Neuronal stem cell (in vitro differentiated cells): Measurements from ENCODE around the gene EEF1G.
"Not testable (repeated sequence)": the region's sequence is repeated elsewhere in the genome, so short reads cannot be mapped to it uniquely, and the experiment has no call there.

Experiments used
- DNase-seq: peaks from one replicate; pipeline ENCODE4 v3.0.0-alpha.2; 2013; ENCODE audit warnings: low spot score
- H2AFZ ChIP-seq: one replicate; pipeline ENCODE4 v1.6.1; 2013; ENCODE audit warnings: mild to moderate bottlenecking, low read length, inconsistent platforms
- H2AK5ac ChIP-seq: 2 replicates; pipeline ENCODE4 v1.6.1; 2013; ENCODE audit warnings: low read depth, mild to moderate bottlenecking, inconsistent platforms, low read length, moderate library complexity, mixed read lengths
- H2BK120ac ChIP-seq: 2 replicates; pipeline ENCODE4 v1.6.1; 2013; ENCODE audit warnings: low read depth, mild to moderate bottlenecking, inconsistent platforms, low read length, moderate library complexity, mixed read lengths
- H2BK12ac ChIP-seq: one replicate; pipeline ENCODE4 v1.6.1; 2013; ENCODE audit warnings: low read length, inconsistent platforms
- H2BK15ac ChIP-seq: 2 replicates; pipeline ENCODE4 v1.6.1; 2013; ENCODE audit warnings: mild to moderate bottlenecking, low read length, inconsistent platforms, mixed read lengths
- H2BK5ac ChIP-seq: one replicate; pipeline ENCODE4 v1.6.1; 2013; ENCODE audit warnings: inconsistent platforms, mild to moderate bottlenecking, low read length, moderate library complexity
- H3K14ac ChIP-seq: one replicate; pipeline ENCODE4 v1.6.1; 2013; ENCODE audit warnings: low read length, inconsistent platforms
- H3K18ac ChIP-seq: 2 replicates; pipeline ENCODE4 v1.6.1; 2013; ENCODE audit warnings: low read length, inconsistent platforms
- H3K23ac ChIP-seq: 2 replicates; pipeline ENCODE4 v1.6.1; 2013; ENCODE audit warnings: low read depth, mild to moderate bottlenecking, mixed read lengths, low read length, inconsistent platforms; ENCODE audit not compliant: poor library complexity
- H3K27ac ChIP-seq: replicated peaks from 3 replicates; pipeline ENCODE4 v1.5.1; 2013; ENCODE audit warnings: low read length, inconsistent platforms
- H3K27me3 ChIP-seq, 3 experiments: 2 replicates each; pipeline ENCODE4 v1.6.1; 2013; ENCODE audit warnings: low read length in 3 of 3, mild to moderate bottlenecking in 2 of 3, inconsistent platforms in 1 of 3, low read depth in 1 of 3, mixed read lengths in 1 of 3, moderate library complexity in 1 of 3; ENCODE audit not compliant: control insufficient read depth in 3 of 3, insufficient read depth in 3 of 3
- H3K36me3 ChIP-seq, 2 donors: replicated peaks in 1 of 2; 2 replicates each; pipeline ENCODE4 v1.6.1; 2013; ENCODE audit warnings: low read length in 2 of 2; ENCODE audit not compliant: control insufficient read depth in 2 of 2, insufficient read depth in 2 of 2
- H3K4ac ChIP-seq: 2 replicates; pipeline ENCODE4 v1.6.1; 2013; ENCODE audit warnings: inconsistent platforms, mild to moderate bottlenecking, low read length, moderate library complexity
- H3K4me1 ChIP-seq, 2 donors: 1 replicate in 1 of 2; 2 replicates in 1 of 2; pipeline ENCODE4 v1.6.1; 2013; ENCODE audit warnings: low read length in 2 of 2, low read depth in 1 of 2; ENCODE audit not compliant: control insufficient read depth in 2 of 2, insufficient read depth in 1 of 2
- H3K4me2 ChIP-seq: one replicate; pipeline ENCODE4 v1.6.1; 2013; ENCODE audit warnings: mild to moderate bottlenecking, low read length, inconsistent platforms; ENCODE audit not compliant: insufficient read depth, poor library complexity, severe bottlenecking
- H3K4me3 ChIP-seq, 2 donors: 2 replicates each; pipeline ENCODE4 v1.5.1; 2013; ENCODE audit warnings: low read length in 2 of 2, mild to moderate bottlenecking in 2 of 2, inconsistent platforms in 1 of 2, moderate library complexity in 1 of 2
- H3K79me1 ChIP-seq: one replicate; pipeline ENCODE4 v1.6.1; 2013; ENCODE audit warnings: low read depth, mild to moderate bottlenecking, inconsistent platforms, low read length, moderate library complexity
- H3K9ac ChIP-seq: one replicate; pipeline ENCODE4 v1.6.1; 2013; ENCODE audit warnings: mild to moderate bottlenecking, low read depth, low read length, inconsistent platforms; ENCODE audit not compliant: poor library complexity
- H3K9me3 ChIP-seq, 2 donors: replicated peaks in 1 of 2; 2 replicates each; pipeline versions ENCODE3 to v1.6.1; 2013; ENCODE audit warnings: low read length in 2 of 2, mild to moderate bottlenecking in 2 of 2, inconsistent platforms in 1 of 2, low read depth in 1 of 2, mixed read lengths in 1 of 2, moderate library complexity in 1 of 2; ENCODE audit not compliant: control insufficient read depth in 2 of 2, insufficient read depth in 1 of 2
- H4K8ac ChIP-seq: one replicate; pipeline ENCODE4 v1.6.1; 2013; ENCODE audit warnings: low read depth, mild to moderate bottlenecking, inconsistent platforms, low read length, moderate library complexity
- H4K91ac ChIP-seq: one replicate; pipeline ENCODE4 v1.6.1; 2013; ENCODE audit warnings: low read length, low read depth, mild to moderate bottlenecking, inconsistent platforms; ENCODE audit not compliant: poor library complexity
- WGBS, 2 donors: extraction: QIAGEN DNeasy Blood & Tissue Kit; methylation state at CpG; one replicate each; pipeline ENCODE4 v1.1.7; 2013; ENCODE audit warnings: missing lambda C conversion rate in 2 of 2, mixed read lengths in 1 of 2; ENCODE audit not compliant: insufficient read length in 2 of 2, insufficient replicate concordance in 1 of 2; ENCODE audit errors: extremely low coverage in 2 of 2; 5-methylcytosine and 5-hydroxymethylcytosine counted together

EEF1G gene

DNA sequence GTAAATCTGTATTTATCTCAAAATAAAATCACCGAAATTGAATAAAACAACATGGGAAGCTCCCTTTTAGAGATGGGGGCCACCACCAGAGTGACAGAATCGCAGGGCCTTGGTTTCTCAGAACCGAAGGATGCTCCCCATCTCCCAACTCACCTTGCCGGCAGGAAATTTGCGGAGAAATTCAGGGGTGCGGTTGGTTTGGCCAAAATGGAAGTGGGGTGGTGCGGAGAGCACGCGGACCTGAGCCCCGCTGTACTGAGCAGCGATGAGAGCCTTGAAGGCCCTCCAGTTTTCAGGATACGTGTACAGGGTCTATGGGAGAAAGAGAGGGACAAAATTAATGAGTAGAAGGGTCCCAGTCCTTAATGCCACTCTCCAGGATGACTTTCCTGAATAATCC lies 1.3 kb downstream of the EEF1G start:
- no peak overlapping the region for H3K23ac ChIP-seq
- H3K4me1 ChIP-seq = peaks cover 7 to 15% of the 10 kb centered on the region in 2 donors
- no peak for DNase-seq
- H2BK15ac ChIP-seq = no peak overlapping the region
- peak overlapping the region; percentile 91 to 94 for H3K4me3 ChIP-seq
- peaks cover 10% of the 10 kb centered on the region for H3K79me1 ChIP-seq
- H3K14ac ChIP-seq = no peak overlapping the region
- H2BK12ac ChIP-seq = no peak overlapping the region
- no peak overlapping the region for H2AK5ac ChIP-seq
- no peak overlapping the region for H2BK120ac ChIP-seq
- H3K36me3 ChIP-seq = peaks cover 37 to 84% of the 10 kb centered on the region in 2 donors
- no CpG with 5 or more reads among the region's 12 CpGs for WGBS, 2 donors
- no peak overlapping the region for H2BK5ac ChIP-seq
- no peak overlapping the region for H3K27ac ChIP-seq
- no peaks in the 10 kb centered on the region for H3K27me3 ChIP-seq
- H2AFZ ChIP-seq = no peak overlapping the region
- H3K18ac ChIP-seq = no peak overlapping the region
- H3K4me2 ChIP-seq = peak overlapping the region; percentile 78
- no peak overlapping the region for H4K8ac ChIP-seq
- no peak overlapping the region for H3K9ac ChIP-seq
- H3K4ac ChIP-seq = no peak overlapping the region
- H4K91ac ChIP-seq = no peak overlapping the region
- no peaks in the 10 kb centered on the region for H3K9me3 ChIP-seq

DNA sequence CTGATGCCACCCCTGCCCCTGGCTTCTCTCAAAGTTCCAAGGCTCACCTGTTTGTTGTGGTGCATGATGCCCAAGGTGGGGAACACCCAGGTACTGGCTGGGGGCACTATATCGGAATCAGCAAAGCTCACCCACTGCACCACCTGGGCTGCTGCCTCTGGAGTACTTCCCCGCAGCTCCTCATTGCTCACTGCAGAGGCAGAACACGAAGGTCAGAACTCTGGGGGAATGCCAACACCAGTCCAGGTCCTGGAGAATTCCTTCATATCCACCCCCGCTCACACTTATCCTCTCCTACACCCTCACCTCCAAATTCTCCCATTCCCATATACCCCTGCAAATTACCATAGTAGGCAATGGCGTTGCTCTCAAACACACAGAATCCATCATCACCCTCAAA lies 2.2 kb downstream of the EEF1G start:
- not testable (repeated sequence) for H3K9me3 ChIP-seq, H3K27ac ChIP-seq, H3K14ac ChIP-seq, H3K18ac ChIP-seq, H3K9ac ChIP-seq, H2BK5ac ChIP-seq, DNase-seq, H3K4me3 ChIP-seq, H3K4me2 ChIP-seq, H2BK12ac ChIP-seq, H4K8ac ChIP-seq, H4K91ac ChIP-seq, H3K4ac ChIP-seq, H2AFZ ChIP-seq, H3K27me3 ChIP-seq, H2BK15ac ChIP-seq, H2BK120ac ChIP-seq, H2AK5ac ChIP-seq, H3K23ac ChIP-seq
- peaks cover 10% of the 10 kb centered on the region for H3K79me1 ChIP-seq
- peaks cover 7 to 15% of the 10 kb centered on the region in 2 donors for H3K4me1 ChIP-seq
- WGBS, 2 donors = 100% methylated on average over 1 of the region's 5 CpGs; no CpG with 5 or more reads in 1 of the 2 donors
- H3K36me3 ChIP-seq = peaks cover 39 to 84% of the 10 kb centered on the region in 2 donors

DNA sequence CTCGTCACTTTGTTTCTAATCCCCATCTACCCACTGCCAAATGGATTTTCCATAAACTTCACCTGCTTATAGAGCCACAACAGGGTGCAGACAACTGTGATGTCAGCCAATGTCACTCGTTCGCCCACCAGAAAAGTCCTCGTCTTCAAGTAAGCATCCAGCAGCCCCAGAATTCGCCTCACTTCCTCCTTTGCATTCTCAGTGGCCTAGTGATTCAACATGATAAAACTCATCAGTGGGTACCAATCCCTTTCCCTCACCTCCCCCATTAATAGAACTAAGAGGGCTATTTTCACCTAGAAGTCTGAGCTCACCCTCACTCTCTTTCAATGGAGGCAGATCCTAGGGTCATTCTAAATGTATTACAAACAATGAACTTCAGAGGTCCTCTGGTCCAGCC lies 2.8 kb downstream of the EEF1G start:
- not testable (repeated sequence) for H2BK120ac ChIP-seq, H3K14ac ChIP-seq, H3K4ac ChIP-seq, H4K8ac ChIP-seq, H2AK5ac ChIP-seq, H3K18ac ChIP-seq, DNase-seq, H3K4me2 ChIP-seq, H3K9me3 ChIP-seq, H2BK15ac ChIP-seq, H2BK12ac ChIP-seq, H2AFZ ChIP-seq, H2BK5ac ChIP-seq, H3K9ac ChIP-seq, H3K27ac ChIP-seq, H3K4me3 ChIP-seq, H3K27me3 ChIP-seq, H4K91ac ChIP-seq, H3K23ac ChIP-seq
- Histone ChIP-seq H3K79me1 (peaks cover 10% of the 10 kb centered on the region), H3K36me3 (peaks cover 37 to 84% of the 10 kb centered on the region in 2 donors), H3K4me1 (peaks cover 7 to 15% of the 10 kb centered on the region in 2 donors)
- no CpG with 5 or more reads among the region's 5 CpGs for WGBS, 2 donors

DNA sequence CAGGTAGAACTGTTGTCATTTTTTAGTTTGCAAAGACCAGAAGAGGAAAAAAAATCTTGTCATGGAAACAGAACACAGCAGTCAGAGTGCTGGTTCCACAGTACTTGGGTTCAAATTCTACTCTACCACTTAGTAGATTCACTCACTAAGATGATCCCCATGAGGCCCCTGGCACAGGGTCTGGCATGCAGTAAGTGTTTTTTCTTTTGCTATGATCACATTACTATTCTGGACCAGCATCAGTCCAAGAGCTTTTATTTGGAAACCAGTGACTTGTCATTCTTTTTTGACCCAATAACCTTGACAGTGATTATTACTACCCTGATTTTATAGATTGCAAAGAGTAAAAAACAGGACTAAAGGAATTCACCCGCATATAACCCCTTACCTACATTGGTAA lies 4.1 kb downstream of the EEF1G start:
- no peak overlapping the region for H4K91ac ChIP-seq
- peaks cover 46 to 85% of the 10 kb centered on the region in 2 donors for H3K36me3 ChIP-seq
- H3K18ac ChIP-seq = no peak overlapping the region
- H4K8ac ChIP-seq = no peak overlapping the region
- H3K4ac ChIP-seq = no peak overlapping the region
- no CpG with 5 or more reads among the region's 1 CpG for WGBS, 2 donors
- H3K4me3 ChIP-seq = no peak overlapping the region
- H3K4me2 ChIP-seq = no peak overlapping the region
- no peak overlapping the region for H2AFZ ChIP-seq
- H3K27me3 ChIP-seq = no peaks in the 10 kb centered on the region
- H2BK12ac ChIP-seq = no peak overlapping the region
- H2AK5ac ChIP-seq = no peak overlapping the region
- H3K14ac ChIP-seq = no peak overlapping the region
- no peak overlapping the region for H3K27ac ChIP-seq
- DNase-seq = no peak
- H3K23ac ChIP-seq = no peak overlapping the region
- H3K9me3 ChIP-seq = no peaks in the 10 kb centered on the region
- peaks cover 5 to 9% of the 10 kb centered on the region in 2 donors for H3K4me1 ChIP-seq
- H2BK120ac ChIP-seq = no peak overlapping the region
- no peak overlapping the region for H2BK5ac ChIP-seq
- H3K79me1 ChIP-seq = peaks cover 8% of the 10 kb centered on the region
- H2BK15ac ChIP-seq = no peak overlapping the region
- no peak overlapping the region for H3K9ac ChIP-seq
